HepG2 (cell line): ENCODE data around the gene MBLAC1. TPM values are rescaled to one million over a fixed set of nuclear protein-coding genes. Genes with fewer than 3 reads are reported as not detected.

Experiments
- BCL3 ChIP-seq: sonication (generic); formaldehyde crosslinking; IDR thresholded peaks from 2 replicates; pipeline ENCODE4 v1.5.1; 2020; ENCODE audit warnings: mild to moderate bottlenecking, missing genetic modification reagents, moderate library complexity
- CREM ChIP-seq, 2 experiments: sonication (generic) in 1 of 2; formaldehyde crosslinking in 1 of 2; IDR thresholded peaks; 2 replicates each; pipeline versions ENCODE4 v1.4.0 to v1.6.1; 2016 to 2020; ENCODE audit warnings: antibody characterized with exemption in 1 of 2, mild to moderate bottlenecking in 1 of 2, missing genetic modification reagents in 1 of 2
- DMAP1 ChIP-seq: IDR thresholded peaks from 2 replicates; pipeline ENCODE4 v1.6.1; 2016
- HNF1A ChIP-seq, 2 experiments: sonication (generic) in 1 of 2; formaldehyde crosslinking in 1 of 2; IDR thresholded peaks; 2 replicates each; pipeline versions ENCODE4 v1.4.0 to v1.6.1; 2016 to 2020; ENCODE audit warnings: borderline replicate concordance in 1 of 2, low read depth in 1 of 2, mild to moderate bottlenecking in 1 of 2, missing genetic modification reagents in 1 of 2
- IRF2 ChIP-seq: IDR thresholded peaks from 2 replicates; pipeline ENCODE4 v1.6.1; 2018; ENCODE audit warnings: missing genetic modification reagents, missing compliant biosample characterization
- IRX3 ChIP-seq: sonication (generic); formaldehyde crosslinking; IDR thresholded peaks from 2 replicates; pipeline ENCODE4 v1.8.1; 2023; ENCODE audit warnings: mild to moderate bottlenecking, low read depth, missing genetic modification reagents, borderline replicate concordance
- KMT2B ChIP-seq: IDR thresholded peaks from 2 replicates; pipeline ENCODE4 v1.6.1; 2016; ENCODE audit warnings: missing genetic modification reagents, missing compliant biosample characterization
- NFIC ChIP-seq: IDR thresholded peaks from 2 replicates; pipeline ENCODE4 v1.6.1; 2012; ENCODE audit warnings: mild to moderate bottlenecking, low read length, inconsistent platforms
- PPARG ChIP-seq: conservative IDR thresholded peaks from 2 replicates; pipeline ENCODE4 v1.6.1; 2016; ENCODE audit warnings: missing biosample characterization, missing genetic modification reagents
- SIX4 ChIP-seq: sonication (generic); formaldehyde crosslinking; IDR thresholded peaks from 2 replicates; pipeline ENCODE4 v1.4.0; 2020; ENCODE audit warnings: missing genetic modification reagents
- SNAPC4 ChIP-seq: sonication (generic); formaldehyde crosslinking; IDR thresholded peaks from 2 replicates; pipeline ENCODE4 v1.4.0; 2020; ENCODE audit warnings: mild to moderate bottlenecking, missing genetic modification reagents
- U2AF2 ChIP-seq: fragments of 200-400 bp; formaldehyde crosslinking; IDR thresholded peaks from 2 replicates; pipeline ENCODE4 v1.6.1; 2017; ENCODE audit warnings: low read depth, mild to moderate bottlenecking, low read length
- ZFP91 ChIP-seq: sonication (generic); formaldehyde crosslinking; IDR thresholded peaks from 2 replicates; pipeline ENCODE4 v1.9.0; 2022; ENCODE audit warnings: missing genetic modification reagents, mild to moderate bottlenecking, borderline replicate concordance
- ZMYM2 ChIP-seq: sonication (generic); formaldehyde crosslinking; IDR thresholded peaks from 2 replicates; pipeline ENCODE4 v1.8.0; 2022; ENCODE audit warnings: mild to moderate bottlenecking, missing genetic modification reagents
- ZNF784 ChIP-seq: sonication (generic); formaldehyde crosslinking; IDR thresholded peaks from 2 replicates; pipeline ENCODE4 v1.5.1; 2020; ENCODE audit warnings: missing genetic modification reagents, mild to moderate bottlenecking, borderline replicate concordance
- polyA plus RNA-seq, 8 experiments: library from polyadenylated mRNA; depleted of rRNA in 3 of 8; stranded (reverse) in 7 of 8; unstranded in 1 of 8; fragments of >200 nt; fragmentation: Illumina TruSeq in 4 of 8; extraction: Trizol in 4 of 8; gene quantifications; 2 replicates each; pipeline versions ENCODE4 v1.2.1 to v1.2.3, GENCODE V29; 2011 to 2016; ENCODE audit warnings: low read depth in 4 of 8, missing spikeins in 1 of 8, mixed read lengths in 1 of 8; ENCODE audit not compliant: insufficient read depth in 1 of 8
- total RNA-seq, 5 experiments: library from RNA; depleted of rRNA; stranded (reverse); fragments of >200 nt; fragmentation: Illumina TruSeq; extraction: Trizol; gene quantifications; 2 replicates each; pipeline ENCODE4 v1.2.3, GENCODE V29; 2016; ENCODE audit warnings: low read depth in 1 of 5

MBLAC1 gene
- total and polyA plus RNA-seq, 2 of the 13 experiments (the other 11 are each of a cell fraction or from before 2014, with no cell fraction given): 0.79 to 2.1 TPM

- TF ChIP-seq ZFP91 (CRISPR knock-in tag) (no peak), IRF2 (peak; percentile 28; the same call in 1 of the 2 replicates), NFIC (no peak), KMT2B (CRISPR knock-in tag) (no peak), U2AF2 (no peak), IRX3 (CRISPR knock-in tag) (no peak), ZMYM2 (CRISPR knock-in tag) (no peak), SNAPC4 (CRISPR knock-in tag) (no peak), SIX4 (CRISPR knock-in tag) (no peak), PPARG (CRISPR knock-in tag) (peak; percentile 88), HNF1A (IDR thresholded peaks at IDR 0.05; ENCODE audit: low read depth) (no peak), HNF1A (CRISPR knock-in tag; IDR thresholded peaks at IDR 0.05; ENCODE audit: borderline replicate concordance) (peak; percentile 62; the same call in 1 of the 2 replicates), ZNF784 (CRISPR knock-in tag) (0 out of 2 replicates have a peak, but pooled peaks have one; percentile 60), DMAP1 (CRISPR knock-in tag) (no peak), CREM (IDR thresholded peaks at IDR 0.05) (peak; percentile 38; the same call in 1 of the 2 replicates), CREM (CRISPR knock-in tag; IDR thresholded peaks at IDR 0.05) (no peak), BCL3 (CRISPR knock-in tag) (no peak)
Measured at GRCh38 chr7:100079024-100079560, 47.7 kb upstream of the MBLAC1 start (continued).
